Measurements from ENCODE around the gene STPG4. TPM values are rescaled to one million over a fixed set of nuclear protein-coding genes. Genes with fewer than 3 reads are reported as not detected.

STPG4 gene
- total and polyA plus RNA-seq, 4 donors: 0.06 to 1.0 (median 0.20) TPM

GRCh38 chr2:47074691-47075090, 80.4 kb downstream of the STPG4 start:
- H3K4me3 ChIP-seq: no peak overlapping the region
- TF ChIP-seq CTCF (IDR thresholded peaks at IDR 0.05; ENCODE audit: control extremely low read depth, extremely low read depth): no peak
- H3K27me3 ChIP-seq (ENCODE audit: control insufficient read depth in 3 of 3, insufficient read depth in 3 of 3, low read length in 2 of 3): no peaks in the 10 kb centered on the region
- no peak for ATAC-seq (ENCODE audit: insufficient read depth, low FRiP score)
- no peak for DNase-seq
- no peaks in the 10 kb centered on the region for H3K9me3 ChIP-seq (ENCODE audit: control insufficient read depth in 4 of 4, insufficient read depth in 3 of 4, low read length in 3 of 4)
- peaks cover 8 to 63% (median 17%) of the 10 kb centered on the region in 5 donors for H3K4me1 ChIP-seq (ENCODE audit: control insufficient read depth in 5 of 5, insufficient read depth in 5 of 5, low read length in 5 of 5)
- peak overlapping the region in 1 of 2 donors; percentile 55 for H3K27ac ChIP-seq (ENCODE audit: low read depth in 1 of 2, low read length in 1 of 2)
- H3K9ac ChIP-seq (ENCODE audit: insufficient read depth in 1 of 2, low read length in 2 of 2): no peak overlapping the region
- 93 to 94% methylated on average over 4 of the region's 4 CpGs for WGBS, 2 donors
- H3K36me3 ChIP-seq (ENCODE audit: control insufficient read depth in 4 of 4, insufficient read depth in 4 of 4, low read length in 4 of 4): peaks cover 0 to 2% (median 0%) of the 10 kb centered on the region in 4 donors

- no peak overlapping the region for H3K4me3 ChIP-seq
- DNase-seq (no peak), ATAC-seq (ENCODE audit: insufficient read depth, low FRiP score) (no peak)
- no peak for TF ChIP-seq CTCF (IDR thresholded peaks at IDR 0.05; ENCODE audit: control extremely low read depth, extremely low read depth)
- peak overlapping the region in 1 of 2 donors; percentile 94 for H3K27ac ChIP-seq (ENCODE audit: low read depth in 1 of 2, low read length in 1 of 2)
- H3K9ac ChIP-seq (ENCODE audit: insufficient read depth in 1 of 2, low read length in 2 of 2): no peak overlapping the region
- no peaks in the 10 kb centered on the region for H3K27me3 ChIP-seq (ENCODE audit: control insufficient read depth in 3 of 3, insufficient read depth in 3 of 3, low read length in 2 of 3)
- WGBS, 2 donors: 78 to 80% methylated on average over 16 of the region's 16 CpGs
- H3K4me1 ChIP-seq (ENCODE audit: control insufficient read depth in 5 of 5, insufficient read depth in 5 of 5, low read length in 5 of 5): peaks cover 10 to 67% (median 21%) of the 10 kb centered on the region in 5 donors
- peaks cover 0 to 2% (median 0%) of the 10 kb centered on the region in 4 donors for H3K36me3 ChIP-seq (ENCODE audit: control insufficient read depth in 4 of 4, insufficient read depth in 4 of 4, low read length in 4 of 4)
- H3K9me3 ChIP-seq (ENCODE audit: control insufficient read depth in 4 of 4, insufficient read depth in 3 of 4, low read length in 3 of 4): no peaks in the 10 kb centered on the region
Observed at GRCh38 chr2:47073641-47074040, 81.5 kb downstream of the STPG4 start.

- TF ChIP-seq CTCF (IDR thresholded peaks at IDR 0.05; ENCODE audit: control extremely low read depth, extremely low read depth): no peak
- peaks cover 10 to 69% (median 21%) of the 10 kb centered on the region in 5 donors for H3K4me1 ChIP-seq (ENCODE audit: control insufficient read depth in 5 of 5, insufficient read depth in 5 of 5, low read length in 5 of 5)
- H3K36me3 ChIP-seq (ENCODE audit: control insufficient read depth in 4 of 4, insufficient read depth in 4 of 4, low read length in 4 of 4): peaks cover 0 to 2% (median 0%) of the 10 kb centered on the region in 4 donors
- H3K9ac ChIP-seq (ENCODE audit: insufficient read depth in 1 of 2, low read length in 2 of 2): no peak overlapping the region
- no peak for DNase-seq
- H3K4me3 ChIP-seq: no peak overlapping the region
- ATAC-seq (ENCODE audit: insufficient read depth, low FRiP score): no peak
- no peaks in the 10 kb centered on the region for H3K27me3 ChIP-seq (ENCODE audit: control insufficient read depth in 3 of 3, insufficient read depth in 3 of 3, low read length in 2 of 3)
- no peaks in the 10 kb centered on the region for H3K9me3 ChIP-seq (ENCODE audit: control insufficient read depth in 4 of 4, insufficient read depth in 3 of 4, low read length in 3 of 4)
- WGBS, 2 donors: 90 to 91% methylated on average over 9 of the region's 9 CpGs
- H3K27ac ChIP-seq (ENCODE audit: low read depth in 1 of 2, low read length in 1 of 2): peak overlapping the region; percentile 79 to 94
Observed at GRCh38 chr2:47073217-47073616, 81.9 kb downstream of the STPG4 start.

GRCh38 chr2:47072728-47073191, 82.3 kb downstream of the STPG4 start:
- TF ChIP-seq CTCF (IDR thresholded peaks at IDR 0.05; ENCODE audit: control extremely low read depth, extremely low read depth): no peak
- H3K36me3 ChIP-seq (ENCODE audit: control insufficient read depth in 4 of 4, insufficient read depth in 4 of 4, low read length in 4 of 4): peaks cover 0 to 5% (median 0%) of the 10 kb centered on the region in 4 donors
- 50 to 57% methylated on average over 9 of the region's 9 CpGs for WGBS, 2 donors
- H3K4me1 ChIP-seq (ENCODE audit: control insufficient read depth in 5 of 5, insufficient read depth in 5 of 5, low read length in 5 of 5): peaks cover 10 to 72% (median 21%) of the 10 kb centered on the region in 5 donors
- peak in 2 of 3 donors; percentile 49 to 53 for DNase-seq
- no peak overlapping the region for H3K9ac ChIP-seq (ENCODE audit: insufficient read depth in 1 of 2, low read length in 2 of 2)
- H3K4me3 ChIP-seq: no peak overlapping the region
- H3K9me3 ChIP-seq (ENCODE audit: control insufficient read depth in 4 of 4, insufficient read depth in 3 of 4, low read length in 3 of 4): no peaks in the 10 kb centered on the region
- H3K27me3 ChIP-seq (ENCODE audit: control insufficient read depth in 3 of 3, insufficient read depth in 3 of 3, low read length in 2 of 3): no peaks in the 10 kb centered on the region
- ATAC-seq (ENCODE audit: insufficient read depth, low FRiP score): peak; percentile 8
- peak overlapping the region; percentile 79 to 94 for H3K27ac ChIP-seq (ENCODE audit: low read depth in 1 of 2, low read length in 1 of 2)

All from lung (tissue), 12 donors.